HEK293 (cell line): Measurements from ENCODE around the gene GNB1L.

ENCODE experiments used
- CTCF ChIA-PET: fragments of 350-600 bp; formaldehyde crosslinking; extraction: SDS; loops from one replicate; lab custom pipeline; 2021; ENCODE audit warnings: antibody characterized with exemption; lab: Yijun Ruan, JAX
- POLR2A ChIA-PET: fragments of 300-600 bp; formaldehyde crosslinking; extraction: SDS; loops from one replicate; lab custom pipeline; 2020; ENCODE audit warnings: antibody characterized with exemption, inconsistent platforms; lab: Yijun Ruan, JAX
- H3K27ac ChIP-seq: fragments of 200-500 bp; sonication (Bioruptor generic); 2 replicates; pipeline ENCODE4 v1.5.1; 2014; ENCODE audit warnings: low read depth, low read length, control low read depth, inconsistent platforms; ENCODE audit errors: extremely low read depth
- H3K36me3 ChIP-seq, 2 experiments: fragments of 200-500 bp in 1 of 2; sonication (Bioruptor generic) in 1 of 2; 1 replicate in 1 of 2; 2 replicates in 1 of 2; pipeline ENCODE4 v1.5.1; 2014 to 2017; ENCODE audit warnings: inconsistent platforms in 2 of 2, low read length in 2 of 2; ENCODE audit not compliant: control insufficient read depth in 2 of 2, insufficient read depth in 1 of 2
- H3K4me1 ChIP-seq: fragments of 200-500 bp; sonication (Bioruptor generic); 2 replicates; pipeline ENCODE4 v1.5.1; 2014; ENCODE audit warnings: mild to moderate bottlenecking, low read length, inconsistent platforms; ENCODE audit not compliant: control insufficient read depth, insufficient read depth
- H3K4me3 ChIP-seq: 2 replicates; pipeline ENCODE4 v1.5.1; 2011; ENCODE audit warnings: low read depth, mild to moderate bottlenecking, control low read depth, low read length, moderate library complexity
- H3K9me3 ChIP-seq: fragments of 200-500 bp; sonication (Bioruptor generic); 2 replicates; pipeline ENCODE4 v1.5.1; 2014; ENCODE audit warnings: low read depth, low read length, inconsistent platforms; ENCODE audit not compliant: control insufficient read depth, insufficient read depth
- BCL11A ChIP-seq: fragments of 450-650 bp; formaldehyde crosslinking; IDR thresholded peaks from 2 replicates; pipeline ENCODE4 v1.5.1; 2016; ENCODE audit warnings: low read depth, missing biosample characterization, missing genetic modification characterization
- EGR2 ChIP-seq: fragments of 450-650 bp; formaldehyde crosslinking; IDR thresholded peaks from 2 replicates; pipeline ENCODE4 v1.5.1; 2016; ENCODE audit warnings: low read depth, missing biosample characterization, missing genetic modification characterization
- GLIS1 ChIP-seq: fragments of 450-650 bp; formaldehyde crosslinking; IDR thresholded peaks from 2 replicates; pipeline ENCODE4 v1.5.1; 2016; ENCODE audit warnings: missing biosample characterization, missing genetic modification characterization
- INSM2 ChIP-seq: fragments of 450-650 bp; formaldehyde crosslinking; IDR thresholded peaks from 2 replicates; pipeline ENCODE4 v1.5.1; 2016; ENCODE audit warnings: missing biosample characterization, missing genetic modification characterization
- TRIM28 ChIP-seq: IDR thresholded peaks from 2 replicates; pipeline ENCODE4 v1.6.1; 2011; ENCODE audit warnings: low read length, control low read depth, borderline replicate concordance
- ZBTB17 ChIP-seq: fragments of 450-650 bp; formaldehyde crosslinking; IDR thresholded peaks from 2 replicates; pipeline ENCODE4 v1.5.1; 2016; ENCODE audit warnings: missing biosample characterization, missing genetic modification characterization
- ZBTB20 ChIP-seq: fragments of 450-650 bp; formaldehyde crosslinking; IDR thresholded peaks from 2 replicates; pipeline ENCODE4 v1.5.1; 2016; ENCODE audit warnings: missing biosample characterization, missing genetic modification characterization
- ZBTB48 ChIP-seq: fragments of 450-650 bp; formaldehyde crosslinking; IDR thresholded peaks from 2 replicates; pipeline ENCODE4 v1.5.1; 2016; ENCODE audit warnings: missing biosample characterization, missing genetic modification characterization
- ZBTB49 ChIP-seq: fragments of 450-650 bp; formaldehyde crosslinking; IDR thresholded peaks from 2 replicates; pipeline ENCODE4 v1.5.1; 2016; ENCODE audit warnings: missing biosample characterization, missing genetic modification characterization, low read depth
- ZFHX2 ChIP-seq: fragments of 450-650 bp; formaldehyde crosslinking; conservative IDR thresholded peaks from 2 replicates; pipeline ENCODE4 v1.5.1; 2016; ENCODE audit warnings: missing biosample characterization, missing genetic modification characterization
- ZNF2 ChIP-seq: fragments of 450-650 bp; formaldehyde crosslinking; IDR thresholded peaks from 2 replicates; pipeline ENCODE4 v1.5.1; 2016; ENCODE audit warnings: missing biosample characterization, missing genetic modification characterization
- ZNF24 ChIP-seq: fragments of 450-650 bp; formaldehyde crosslinking; IDR thresholded peaks from 2 replicates; pipeline ENCODE4 v1.5.1; 2016; ENCODE audit warnings: missing biosample characterization, missing genetic modification characterization
- ZNF341 ChIP-seq: fragments of 450-650 bp; formaldehyde crosslinking; IDR thresholded peaks from 2 replicates; pipeline ENCODE4; 2016; ENCODE audit warnings: low read depth, missing biosample characterization, missing genetic modification characterization
- ZNF391 ChIP-seq: fragments of 450-650 bp; formaldehyde crosslinking; IDR thresholded peaks from 2 replicates; pipeline ENCODE4 v1.5.1; 2016; ENCODE audit warnings: low read depth, missing biosample characterization, missing genetic modification characterization, borderline replicate concordance
- ZNF398 ChIP-seq: fragments of 450-650 bp; formaldehyde crosslinking; IDR thresholded peaks from 2 replicates; pipeline ENCODE4 v1.5.1; 2017; ENCODE audit warnings: missing biosample characterization, missing genetic modification characterization
- ZNF600 ChIP-seq: fragments of 450-650 bp; formaldehyde crosslinking; IDR thresholded peaks from 2 replicates; pipeline ENCODE4 v1.5.1; 2016; ENCODE audit warnings: missing biosample characterization, missing genetic modification characterization
- ZNF639 ChIP-seq: fragments of 450-650 bp; formaldehyde crosslinking; IDR thresholded peaks from 2 replicates; pipeline ENCODE4 v1.5.1; 2016; ENCODE audit warnings: missing biosample characterization, missing genetic modification characterization
- TF ChIP-seq, protein P1 (sequence below): fragments of 450-650 bp; formaldehyde crosslinking; IDR thresholded peaks from 2 replicates; pipeline ENCODE4 v1.5.1; 2016; ENCODE audit warnings: missing biosample characterization, missing genetic modification characterization
- TF ChIP-seq, protein P2 (sequence below): fragments of 450-650 bp; formaldehyde crosslinking; optimal IDR thresholded peaks from 2 replicates; pipeline ENCODE3; 2016; ENCODE audit warnings: missing biosample characterization, mild to moderate bottlenecking, missing genetic modification characterization

GNB1L gene

DNA sequence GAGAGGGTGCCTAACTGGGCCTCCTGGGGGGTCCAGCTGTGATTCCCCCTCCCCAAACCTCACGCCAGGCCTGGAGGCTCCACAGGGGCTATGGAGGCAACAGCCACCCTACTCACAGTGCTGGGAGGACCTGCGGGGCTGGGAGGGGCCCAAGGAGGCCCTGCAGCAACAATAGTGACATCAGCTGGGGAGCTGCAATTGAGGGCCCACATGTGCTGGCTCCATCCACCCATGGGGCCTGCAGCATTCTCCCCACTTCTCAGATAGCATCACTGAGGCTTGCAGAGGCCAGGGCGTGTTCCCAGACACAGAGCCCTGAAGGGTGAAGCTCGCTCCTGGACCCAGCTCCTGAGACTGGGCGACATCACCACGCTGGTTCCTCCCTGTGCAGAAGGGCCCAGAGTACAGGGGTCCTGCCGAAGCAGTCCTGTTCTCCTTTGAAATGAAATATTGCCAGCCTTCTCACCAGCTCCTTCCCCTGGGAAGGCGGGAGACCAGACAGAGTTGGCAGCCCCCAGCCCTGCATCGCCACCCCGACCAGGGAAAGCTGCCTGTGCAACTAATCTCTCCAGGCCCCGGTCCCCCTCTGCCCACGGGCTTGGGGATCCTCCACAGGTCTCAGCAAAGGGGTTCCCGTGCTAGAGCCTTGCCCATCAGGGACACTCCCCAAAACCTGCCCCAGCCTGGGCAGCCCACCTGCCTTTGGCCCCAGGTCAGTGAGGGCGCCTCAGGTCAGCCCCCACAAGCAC, 103.0 kb downstream of the GNB1L start (continued):
- no peak for TF ChIP-seq ZNF639 (tag by site-specific recombination)
- no peak for TF ChIP-seq ZBTB49
- TF ChIP-seq ZNF341 (tag by site-specific recombination), result peak; percentile 43
- no peak for TF ChIP-seq INSM2
- no peak for TF ChIP-seq BCL11A (tag by site-specific recombination)
- TF ChIP-seq, protein P1, sequence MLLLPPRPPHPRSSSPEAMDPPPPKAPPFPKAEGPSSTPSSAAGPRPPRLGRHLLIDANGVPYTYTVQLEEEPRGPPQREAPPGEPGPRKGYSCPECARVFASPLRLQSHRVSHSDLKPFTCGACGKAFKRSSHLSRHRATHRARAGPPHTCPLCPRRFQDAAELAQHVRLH (tag by site-specific recombination), result no peak
- TF ChIP-seq, protein P2, sequence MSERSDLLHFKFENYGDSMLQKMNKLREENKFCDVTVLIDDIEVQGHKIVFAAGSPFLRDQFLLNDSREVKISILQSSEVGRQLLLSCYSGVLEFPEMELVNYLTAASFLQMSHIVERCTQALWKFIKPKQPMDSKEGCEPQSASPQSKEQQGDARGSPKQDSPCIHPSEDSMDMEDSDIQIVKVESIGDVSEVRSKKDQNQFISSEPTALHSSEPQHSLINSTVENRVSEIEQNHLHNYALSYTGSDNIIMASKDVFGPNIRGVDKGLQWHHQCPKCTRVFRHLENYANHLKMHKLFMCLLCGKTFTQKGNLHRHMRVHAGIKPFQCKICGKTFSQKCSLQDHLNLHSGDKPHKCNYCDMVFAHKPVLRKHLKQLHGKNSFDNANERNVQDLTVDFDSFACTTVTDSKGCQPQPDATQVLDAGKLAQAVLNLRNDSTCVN (tag by site-specific recombination), result no peak
- no peak for TF ChIP-seq ZBTB20 (tag by site-specific recombination)
- TF ChIP-seq ZNF391 (tag by site-specific recombination), result no peak
- no peak for TF ChIP-seq ZNF398 (tag by site-specific recombination)
- TF ChIP-seq ZNF24 (tag by site-specific recombination), result no peak
- peak; percentile 45; the same call in 1 of the 2 replicates for TF ChIP-seq GLIS1
- TF ChIP-seq TRIM28, result no peak

DNA sequence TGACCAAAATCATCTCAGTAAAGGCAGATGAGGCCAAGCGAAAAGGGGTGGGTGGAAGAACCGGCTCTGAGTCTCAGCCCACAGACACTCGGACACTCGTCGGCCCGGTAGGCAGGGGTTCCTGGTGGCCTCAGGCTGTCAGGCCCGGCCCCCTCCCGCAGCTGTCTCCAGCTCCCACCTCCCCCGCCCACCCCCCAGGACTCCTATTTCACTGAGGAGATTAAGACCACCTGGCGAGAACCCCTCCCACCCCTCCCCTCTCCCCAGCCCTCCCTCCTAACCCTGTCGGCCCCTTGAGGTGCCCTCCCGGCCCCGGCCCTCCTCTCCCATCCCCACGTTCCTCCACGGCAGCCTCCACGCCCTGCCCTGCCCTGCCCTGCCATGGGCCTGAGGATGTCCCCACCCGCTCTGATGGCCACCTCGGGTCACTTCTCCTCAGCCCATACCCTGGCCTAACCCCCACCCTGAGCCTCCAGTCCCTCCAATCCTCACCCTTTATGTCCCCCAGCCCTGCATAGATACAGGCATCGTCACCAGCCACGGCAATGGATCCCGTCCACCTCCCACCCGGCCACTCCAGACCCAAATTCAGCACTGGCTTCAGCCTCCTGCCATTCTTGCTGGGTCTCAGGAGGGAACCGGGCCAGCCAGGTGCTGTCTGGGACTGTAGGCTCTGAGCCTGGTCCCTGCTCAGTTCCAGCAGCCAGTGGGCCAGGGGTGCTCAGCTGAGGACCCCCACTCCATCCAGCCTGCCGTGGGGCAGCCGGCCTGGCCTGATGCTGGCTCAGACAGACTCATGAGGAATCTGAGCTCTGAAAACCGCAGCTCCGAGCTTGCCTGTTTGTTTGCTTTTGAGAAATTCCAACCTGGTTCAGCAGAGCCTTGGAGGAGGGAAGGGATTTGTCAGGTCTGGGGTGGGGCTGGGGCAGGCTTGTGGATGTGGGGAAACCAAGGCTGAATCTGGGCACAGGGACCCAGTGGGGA, 103.9 kb downstream of the GNB1L start:
- CTCF ChIA-PET, result interaction anchor here (1.1 kb wide), 3 partner anchors 12 to 20 kb away, joined by 5 to 12 read pairs (median 5); no protein-coding TSS in a partner anchor
- no peak overlapping the region for H3K4me3 ChIP-seq
- POLR2A ChIA-PET, result interaction anchor here (0.5 to 1.2 kb wide), 2 partner anchors 21 to 160 kb away, joined by 3 to 4 read pairs; no protein-coding TSS in a partner anchor

More for the DNA sequence above, 103.9 kb downstream of the GNB1L start:
- Histone ChIP-seq H3K4me1 (no peaks in the 10 kb centered on the region), H3K36me3 (no peaks in the 10 kb centered on the region), H3K27ac (no peak overlapping the region), H3K9me3 (no peaks in the 10 kb centered on the region)
- TF ChIP-seq ZBTB48 (tag by site-specific recombination), result no peak
- 0 out of 2 replicates have a peak, but pooled peaks have one; percentile 10 for TF ChIP-seq EGR2 (tag by site-specific recombination)
- peak; percentile 41 for TF ChIP-seq ZBTB17 (tag by site-specific recombination)
- TF ChIP-seq ZFHX2 (tag by site-specific recombination), result 0 out of 2 replicates have a peak, but pooled peaks have one; percentile 12
- TF ChIP-seq ZNF2, result no peak
- TF ChIP-seq ZNF600 (tag by site-specific recombination), result peak; percentile 44; the same call in 1 of the 2 replicates
